HepG2 (cell line): Measurements from ENCODE around the gene PSMG4. TPM values are rescaled to one million over a fixed set of nuclear protein-coding genes. Genes with fewer than 3 reads are reported as not detected.

Experiments
- ATAC-seq: fragments of 200-7000 bp; cut with Tn5 transposase; 3 replicates; pipeline ENCODE4 v1.9.1; 2020; ENCODE audit warnings: mild to moderate bottlenecking, moderate library complexity
- BruUV-seq: library from RNA; stranded (reverse); fragments of 400-500 nt; replicated peaks from 2 replicates; lab custom pipeline; 2021; lab: Mats Ljungman, UMichigan
- CTCF ChIA-PET: fragments of 300-600 bp; formaldehyde crosslinking; extraction: SDS; loops from one replicate; lab custom pipeline; 2021; ENCODE audit warnings: low total read pairs, inconsistent platforms, low intra/inter-chr PET ratio; lab: Yijun Ruan, JAX
- POLR2A ChIA-PET: fragments of 350-600 bp; sonication (Branson Sonifier 250); formaldehyde crosslinking; loops from one replicate; lab custom pipeline; 2020; ENCODE audit warnings: antibody characterized with exemption, inconsistent platforms; lab: Yijun Ruan, JAX
- DNase-seq: peaks from one replicate; pipeline ENCODE4 v3.0.0-alpha.2; 2015; ENCODE audit warnings: low spot score
- FAIRE-seq: peaks from 3 replicates; lab custom pipeline; 2011; peaks lifted over from hg19 to GRCh38; lab: Jason Lieb, UNC
- H2AFZ ChIP-seq: one replicate; pipeline ENCODE4 v1.6.1; 2011; ENCODE audit warnings: low read length, inconsistent platforms
- H3K27ac ChIP-seq: fragments of 300-600 bp; 3 replicates; pipeline ENCODE4 v1.8.0; 2011; ENCODE audit warnings: mixed run types, mild to moderate bottlenecking, mixed read lengths, low read length, inconsistent platforms; ENCODE audit not compliant: insufficient read depth; ENCODE audit errors: extremely low read length
- H3K27me3 ChIP-seq, 2 experiments: fragments of 200-600 bp in 1 of 2; 2 replicates in 1 of 2; 3 replicates in 1 of 2; pipeline versions ENCODE4 v1.6.0 to v1.8.0; 2011; ENCODE audit warnings: low read length in 2 of 2, mild to moderate bottlenecking in 2 of 2, moderate library complexity in 2 of 2, inconsistent platforms in 1 of 2; ENCODE audit not compliant: insufficient read depth in 2 of 2, control insufficient read depth in 1 of 2
- H3K36me3 ChIP-seq, 2 experiments: fragments of 200-600 bp in 1 of 2; replicated peaks in 1 of 2; 2 replicates in 1 of 2; 3 replicates in 1 of 2; pipeline versions ENCODE4 v1.5.1 to v1.8.0; 2011; ENCODE audit warnings: low read length in 2 of 2, inconsistent platforms in 1 of 2; ENCODE audit not compliant: insufficient read depth in 2 of 2, control insufficient read depth in 1 of 2
- H3K4me1 ChIP-seq: 2 replicates; pipeline ENCODE4 v1.5.1; 2012; ENCODE audit warnings: low read length, inconsistent platforms; ENCODE audit not compliant: insufficient read depth
- H3K4me2 ChIP-seq: 2 replicates; pipeline ENCODE4 v1.6.0; 2011; ENCODE audit warnings: low read depth, low read length, inconsistent platforms
- H3K4me3 ChIP-seq, 3 experiments: fragments of 200-600 bp in 1 of 3; sonication (generic), shearing (Covaris generic) in 1 of 3; replicated peaks in 1 of 3; 2 replicates each; pipeline ENCODE4 v1.5.1; 2011 to 2016; ENCODE audit warnings: low read length in 3 of 3, inconsistent platforms in 2 of 3, low read depth in 2 of 3, mild to moderate bottlenecking in 2 of 3, control low read depth in 1 of 3, mixed read lengths in 1 of 3; ENCODE audit not compliant: insufficient read depth in 1 of 3
- H3K79me2 ChIP-seq: one replicate; pipeline ENCODE4 v1.6.1; 2011; ENCODE audit warnings: low read length, inconsistent platforms; ENCODE audit not compliant: insufficient read depth
- H3K9ac ChIP-seq: 2 replicates; pipeline ENCODE4 v1.6.0; 2011; ENCODE audit warnings: mild to moderate bottlenecking, low read depth, low read length, inconsistent platforms; ENCODE audit not compliant: insufficient read depth
- H3K9me3 ChIP-seq: 2 replicates; pipeline ENCODE4 v1.5.1; 2012; ENCODE audit warnings: mild to moderate bottlenecking, low read length
- H4K20me1 ChIP-seq: 2 replicates; pipeline ENCODE4 v1.6.0; 2011; ENCODE audit warnings: inconsistent platforms, mild to moderate bottlenecking, low read length, moderate library complexity; ENCODE audit not compliant: insufficient read depth
- ARNTL ChIP-seq: sonication (generic); formaldehyde crosslinking; IDR thresholded peaks from 2 replicates; pipeline ENCODE4 v1.4.0; 2020; ENCODE audit warnings: mild to moderate bottlenecking, missing genetic modification reagents
- FOSL2 ChIP-seq: sonication (generic); formaldehyde crosslinking; IDR thresholded peaks from 2 replicates; pipeline ENCODE4 v1.4.0; 2020; ENCODE audit warnings: missing genetic modification reagents
- JUND ChIP-seq: sonication (generic); formaldehyde crosslinking; IDR thresholded peaks from 2 replicates; pipeline ENCODE4 v1.8.0; 2022; ENCODE audit warnings: mild to moderate bottlenecking, missing genetic modification reagents
- KDM6A ChIP-seq: IDR thresholded peaks from 2 replicates; pipeline ENCODE4 v1.6.1; 2016; ENCODE audit warnings: low read depth
- PRMT3 ChIP-seq: sonication (generic); formaldehyde crosslinking; IDR thresholded peaks from 2 replicates; pipeline ENCODE4 v1.8.1; 2022; ENCODE audit warnings: low read depth, mild to moderate bottlenecking, moderate library complexity, missing genetic modification reagents, borderline replicate concordance
- SATB2 ChIP-seq: sonication (generic); formaldehyde crosslinking; IDR thresholded peaks from 2 replicates; pipeline ENCODE4 v1.5.0; 2020; ENCODE audit warnings: missing genetic modification reagents
- WGBS: methylation state at CpG from one replicate; pipeline ENCODE4 v1.1.6; 2017; ENCODE audit warnings: low lambda C conversion rate; 5-methylcytosine and 5-hydroxymethylcytosine counted together
- in situ Hi-C: cut with HindIII; loops from 2 replicates; pipeline ENCODE4 v1.10.0; 2017; ENCODE audit warnings: low pct_unique_long_range_greater_than_20kb; ENCODE audit not compliant: extremely low pct_ligation_motif_present
- intact Hi-C: fragments of 100-400 bp; cut with micrococcal nuclease; formaldehyde crosslinking; loops from one replicate; pipeline ENCODE4 v1.10.0; 2022; ENCODE audit not compliant: unreplicated experiment
- polyA plus RNA-seq, 8 experiments: library from polyadenylated mRNA; depleted of rRNA in 3 of 8; stranded (reverse) in 7 of 8; unstranded in 1 of 8; fragments of >200 nt; fragmentation: Illumina TruSeq in 4 of 8; extraction: Trizol in 4 of 8; gene quantifications; 2 replicates each; pipeline versions ENCODE4 v1.2.1 to v1.2.3, GENCODE V29; 2011 to 2016; ENCODE audit warnings: low read depth in 4 of 8, missing spikeins in 1 of 8, mixed read lengths in 1 of 8; ENCODE audit not compliant: insufficient read depth in 1 of 8
- total RNA-seq, 5 experiments: library from RNA; depleted of rRNA; stranded (reverse); fragments of >200 nt; fragmentation: Illumina TruSeq; extraction: Trizol; gene quantifications; 2 replicates each; pipeline ENCODE4 v1.2.3, GENCODE V29; 2016; ENCODE audit warnings: low read depth in 1 of 5
- TF ChIP-seq, protein P1 (sequence below): sonication (generic); formaldehyde crosslinking; IDR thresholded peaks from 2 replicates; pipeline ENCODE4; 2020; ENCODE audit warnings: missing genetic modification reagents, mild to moderate bottlenecking, borderline replicate concordance
- TF ChIP-seq, protein P2 (sequence below): sonication (generic); formaldehyde crosslinking; IDR thresholded peaks from 2 replicates; pipeline ENCODE4 v1.4.0; 2020; ENCODE audit warnings: missing genetic modification reagents
- TF ChIP-seq, protein P3 (sequence below): sonication (generic); formaldehyde crosslinking; IDR thresholded peaks from 2 replicates; pipeline ENCODE4 v1.5.0; 2020; ENCODE audit warnings: mild to moderate bottlenecking, missing genetic modification reagents
- TF ChIP-seq, protein P4 (sequence below): sonication (generic); IDR thresholded peaks from 2 replicates; pipeline ENCODE4 v1.6.1; 2016; ENCODE audit warnings: low read depth, borderline replicate concordance
- TF ChIP-seq, protein P5 (sequence below): sonication (generic); formaldehyde crosslinking; IDR thresholded peaks from 2 replicates; pipeline ENCODE4 v1.4.0; 2020; ENCODE audit warnings: mild to moderate bottlenecking, missing genetic modification reagents

Gene PSMG4
- total and polyA plus RNA-seq, 2 of the 13 experiments (the other 11 are each of a cell fraction or from before 2014, with no cell fraction given) = 28.5 to 32.8 TPM

DNA sequence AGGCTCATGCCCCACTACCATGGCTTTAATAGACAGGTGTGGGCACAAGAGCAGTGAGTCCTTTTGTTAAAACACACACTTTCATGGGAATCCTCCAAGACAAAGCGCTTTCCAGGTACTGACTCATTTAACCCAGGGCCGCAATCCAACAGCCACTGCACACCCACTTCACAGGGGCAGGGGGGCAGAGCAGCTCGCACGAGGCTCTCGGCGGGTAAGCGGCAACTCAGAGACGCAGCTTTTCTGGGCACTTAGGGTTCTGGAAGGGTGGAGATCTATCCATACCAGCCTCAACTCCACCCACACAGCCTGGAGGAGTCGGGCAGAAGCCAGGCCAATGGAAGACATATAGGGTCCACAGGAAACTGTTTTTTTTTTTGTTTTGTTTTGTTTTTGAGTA lies 28.6 kb downstream of the PSMG4 start (continued):
- TF ChIP-seq, protein P1, sequence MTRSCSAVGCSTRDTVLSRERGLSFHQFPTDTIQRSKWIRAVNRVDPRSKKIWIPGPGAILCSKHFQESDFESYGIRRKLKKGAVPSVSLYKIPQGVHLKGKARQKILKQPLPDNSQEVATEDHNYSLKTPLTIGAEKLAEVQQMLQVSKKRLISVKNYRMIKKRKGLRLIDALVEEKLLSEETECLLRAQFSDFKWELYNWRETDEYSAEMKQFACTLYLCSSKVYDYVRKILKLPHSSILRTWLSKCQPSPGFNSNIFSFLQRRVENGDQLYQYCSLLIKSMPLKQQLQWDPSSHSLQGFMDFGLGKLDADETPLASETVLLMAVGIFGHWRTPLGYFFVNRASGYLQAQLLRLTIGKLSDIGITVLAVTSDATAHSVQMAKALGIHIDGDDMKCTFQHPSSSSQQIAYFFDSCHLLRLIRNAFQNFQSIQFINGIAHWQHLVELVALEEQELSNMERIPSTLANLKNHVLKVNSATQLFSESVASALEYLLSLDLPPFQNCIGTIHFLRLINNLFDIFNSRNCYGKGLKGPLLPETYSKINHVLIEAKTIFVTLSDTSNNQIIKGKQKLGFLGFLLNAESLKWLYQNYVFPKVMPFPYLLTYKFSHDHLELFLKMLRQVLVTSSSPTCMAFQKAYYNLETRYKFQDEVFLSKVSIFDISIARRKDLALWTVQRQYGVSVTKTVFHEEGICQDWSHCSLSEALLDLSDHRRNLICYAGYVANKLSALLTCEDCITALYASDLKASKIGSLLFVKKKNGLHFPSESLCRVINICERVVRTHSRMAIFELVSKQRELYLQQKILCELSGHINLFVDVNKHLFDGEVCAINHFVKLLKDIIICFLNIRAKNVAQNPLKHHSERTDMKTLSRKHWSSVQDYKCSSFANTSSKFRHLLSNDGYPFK (CRISPR knock-in tag) = no peak

DNA sequence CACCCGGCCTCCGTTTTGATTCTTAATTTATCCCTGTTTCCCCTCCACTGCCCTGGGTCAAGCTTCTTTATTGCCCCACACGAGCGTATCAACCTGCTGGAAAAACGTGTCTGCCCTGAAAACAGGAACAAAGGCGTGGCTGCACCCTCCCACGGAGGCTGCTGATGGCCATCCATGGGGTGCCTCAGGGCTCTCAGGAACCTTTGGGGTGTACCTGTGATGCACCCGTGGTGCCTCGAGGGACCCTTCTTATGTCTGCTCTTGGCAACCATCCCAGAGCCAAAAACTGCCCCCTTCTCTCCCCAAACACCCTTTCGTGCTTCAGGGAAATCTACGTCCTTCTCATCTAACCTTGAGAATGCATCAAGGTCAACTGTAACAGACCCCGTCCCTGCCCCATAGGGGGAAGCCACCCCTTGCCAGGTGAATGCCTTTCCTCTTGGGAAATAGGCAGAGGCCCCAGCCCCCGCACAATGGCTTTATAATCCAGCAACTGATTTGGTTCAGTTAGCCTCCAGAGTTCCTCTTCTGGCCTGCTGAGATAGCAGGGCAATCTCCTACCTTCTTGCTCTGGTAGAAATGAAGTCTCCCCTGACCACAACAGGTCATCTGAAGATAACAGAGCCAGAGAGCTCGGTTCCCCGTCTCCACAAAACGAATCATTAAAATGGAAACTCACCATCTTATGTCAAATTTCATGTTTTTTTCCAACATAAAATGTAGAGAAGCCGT lies 29.4 kb downstream of the PSMG4 start:
- in situ Hi-C loops = loop anchor here (25.0 kb wide), 1 partner anchor 699 kb away; no protein-coding TSS in a partner anchor
- Histone ChIP-seq H3K4me2 (no peak overlapping the region), H3K79me2 (no peaks in the 10 kb centered on the region), H3K9ac (no peak overlapping the region), H2AFZ (no peak overlapping the region), H3K27ac (no peak overlapping the region), H4K20me1 (no peaks in the 10 kb centered on the region), H3K9me3 (no peaks in the 10 kb centered on the region), H3K27me3 (no peaks in the 10 kb centered on the region), H3K4me1 (no peaks in the 10 kb centered on the region), H3K36me3 (peaks cover 49 to 71% of the 10 kb centered on the region in 2 experiments), H3K4me3 (no peak overlapping the region)
- ATAC-seq (no peak), DNase-seq (no peak), FAIRE-seq (no peak)
- POLR2A ChIA-PET = no interaction called here
- no TSS peak for BruUV-seq
- 94% methylated on average over 17 of the region's 17 CpGs for WGBS
- CTCF ChIA-PET = no interaction called here
- intact Hi-C loops = no loop called here
- no peak for TF ChIP-seq PRMT3 (CRISPR knock-in tag)
- no peak for TF ChIP-seq SATB2
- TF ChIP-seq, protein P2, sequence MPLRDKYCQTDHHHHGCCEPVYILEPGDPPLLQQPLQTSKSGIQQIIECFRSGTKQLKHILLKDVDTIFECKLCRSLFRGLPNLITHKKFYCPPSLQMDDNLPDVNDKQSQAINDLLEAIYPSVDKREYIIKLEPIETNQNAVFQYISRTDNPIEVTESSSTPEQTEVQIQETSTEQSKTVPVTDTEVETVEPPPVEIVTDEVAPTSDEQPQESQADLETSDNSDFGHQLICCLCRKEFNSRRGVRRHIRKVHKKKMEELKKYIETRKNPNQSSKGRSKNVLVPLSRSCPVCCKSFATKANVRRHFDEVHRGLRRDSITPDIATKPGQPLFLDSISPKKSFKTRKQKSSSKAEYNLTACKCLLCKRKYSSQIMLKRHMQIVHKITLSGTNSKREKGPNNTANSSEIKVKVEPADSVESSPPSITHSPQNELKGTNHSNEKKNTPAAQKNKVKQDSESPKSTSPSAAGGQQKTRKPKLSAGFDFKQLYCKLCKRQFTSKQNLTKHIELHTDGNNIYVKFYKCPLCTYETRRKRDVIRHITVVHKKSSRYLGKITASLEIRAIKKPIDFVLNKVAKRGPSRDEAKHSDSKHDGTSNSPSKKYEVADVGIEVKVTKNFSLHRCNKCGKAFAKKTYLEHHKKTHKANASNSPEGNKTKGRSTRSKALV (CRISPR knock-in tag) = no peak
- no peak for TF ChIP-seq ARNTL
- TF ChIP-seq, protein P3, sequence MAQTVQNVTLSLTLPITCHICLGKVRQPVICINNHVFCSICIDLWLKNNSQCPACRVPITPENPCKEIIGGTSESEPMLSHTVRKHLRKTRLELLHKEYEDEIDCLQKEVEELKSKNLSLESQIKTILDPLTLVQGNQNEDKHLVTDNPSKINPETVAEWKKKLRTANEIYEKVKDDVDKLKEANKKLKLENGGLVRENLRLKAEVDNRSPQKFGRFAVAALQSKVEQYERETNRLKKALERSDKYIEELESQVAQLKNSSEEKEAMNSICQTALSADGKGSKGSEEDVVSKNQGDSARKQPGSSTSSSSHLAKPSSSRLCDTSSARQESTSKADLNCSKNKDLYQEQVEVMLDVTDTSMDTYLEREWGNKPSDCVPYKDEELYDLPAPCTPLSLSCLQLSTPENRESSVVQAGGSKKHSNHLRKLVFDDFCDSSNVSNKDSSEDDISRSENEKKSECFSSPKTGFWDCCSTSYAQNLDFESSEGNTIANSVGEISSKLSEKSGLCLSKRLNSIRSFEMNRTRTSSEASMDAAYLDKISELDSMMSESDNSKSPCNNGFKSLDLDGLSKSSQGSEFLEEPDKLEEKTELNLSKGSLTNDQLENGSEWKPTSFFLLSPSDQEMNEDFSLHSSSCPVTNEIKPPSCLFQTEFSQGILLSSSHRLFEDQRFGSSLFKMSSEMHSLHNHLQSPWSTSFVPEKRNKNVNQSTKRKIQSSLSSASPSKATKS (CRISPR knock-in tag) = no peak
- TF ChIP-seq, protein P4, sequence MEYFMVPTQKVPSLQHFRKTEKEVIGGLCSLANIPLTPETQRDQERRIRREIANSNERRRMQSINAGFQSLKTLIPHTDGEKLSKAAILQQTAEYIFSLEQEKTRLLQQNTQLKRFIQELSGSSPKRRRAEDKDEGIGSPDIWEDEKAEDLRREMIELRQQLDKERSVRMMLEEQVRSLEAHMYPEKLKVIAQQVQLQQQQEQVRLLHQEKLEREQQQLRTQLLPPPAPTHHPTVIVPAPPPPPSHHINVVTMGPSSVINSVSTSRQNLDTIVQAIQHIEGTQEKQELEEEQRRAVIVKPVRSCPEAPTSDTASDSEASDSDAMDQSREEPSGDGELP = no peak
- TF ChIP-seq KDM6A (CRISPR knock-in tag) = no peak
- no peak for TF ChIP-seq JUND
- no peak for TF ChIP-seq FOSL2 (CRISPR knock-in tag)
- TF ChIP-seq, protein P5, sequence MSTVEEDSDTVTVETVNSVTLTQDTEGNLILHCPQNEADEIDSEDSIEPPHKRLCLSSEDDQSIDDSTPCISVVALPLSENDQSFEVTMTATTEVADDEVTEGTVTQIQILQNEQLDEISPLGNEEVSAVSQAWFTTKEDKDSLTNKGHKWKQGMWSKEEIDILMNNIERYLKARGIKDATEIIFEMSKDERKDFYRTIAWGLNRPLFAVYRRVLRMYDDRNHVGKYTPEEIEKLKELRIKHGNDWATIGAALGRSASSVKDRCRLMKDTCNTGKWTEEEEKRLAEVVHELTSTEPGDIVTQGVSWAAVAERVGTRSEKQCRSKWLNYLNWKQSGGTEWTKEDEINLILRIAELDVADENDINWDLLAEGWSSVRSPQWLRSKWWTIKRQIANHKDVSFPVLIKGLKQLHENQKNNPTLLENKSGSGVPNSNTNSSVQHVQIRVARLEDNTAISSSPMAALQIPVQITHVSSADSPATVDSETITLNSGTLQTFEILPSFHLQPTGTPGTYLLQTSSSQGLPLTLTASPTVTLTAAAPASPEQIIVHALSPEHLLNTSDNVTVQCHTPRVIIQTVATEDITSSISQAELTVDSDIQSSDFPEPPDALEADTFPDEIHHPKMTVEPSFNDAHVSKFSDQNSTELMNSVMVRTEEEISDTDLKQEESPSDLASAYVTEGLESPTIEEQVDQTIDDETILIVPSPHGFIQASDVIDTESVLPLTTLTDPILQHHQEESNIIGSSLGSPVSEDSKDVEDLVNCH (CRISPR knock-in tag) = no peak
